GM06990 (cell line): ENCODE data around the gene ZNF862.

Experiments used
- DNase-seq: peaks from one replicate; pipeline ENCODE4 v3.0.0-alpha.2; 2011; ENCODE audit not compliant: insufficient read length; ENCODE audit errors: extremely low read depth
- H3K27me3 ChIP-seq: replicated peaks from 2 replicates; pipeline ENCODE4 v1.6.0; 2011; ENCODE audit warnings: low read length; ENCODE audit not compliant: control insufficient read depth, insufficient read depth
- H3K36me3 ChIP-seq: 2 replicates; pipeline ENCODE4 v1.5.1; 2011; ENCODE audit warnings: low read length; ENCODE audit not compliant: control insufficient read depth, insufficient read depth
- H3K4me3 ChIP-seq: replicated peaks from 2 replicates; pipeline ENCODE4 v1.5.1; 2011; ENCODE audit warnings: low read depth, mild to moderate bottlenecking, control low read depth, low read length
- TF ChIP-seq, protein P1 (sequence below): IDR thresholded peaks from 2 replicates; pipeline ENCODE4 v1.5.1; 2011; ENCODE audit warnings: low read length, control low read depth, mild to moderate bottlenecking, inconsistent platforms; ENCODE audit not compliant: insufficient read depth, poor library complexity, severe bottlenecking

The ZNF862 gene

DNA sequence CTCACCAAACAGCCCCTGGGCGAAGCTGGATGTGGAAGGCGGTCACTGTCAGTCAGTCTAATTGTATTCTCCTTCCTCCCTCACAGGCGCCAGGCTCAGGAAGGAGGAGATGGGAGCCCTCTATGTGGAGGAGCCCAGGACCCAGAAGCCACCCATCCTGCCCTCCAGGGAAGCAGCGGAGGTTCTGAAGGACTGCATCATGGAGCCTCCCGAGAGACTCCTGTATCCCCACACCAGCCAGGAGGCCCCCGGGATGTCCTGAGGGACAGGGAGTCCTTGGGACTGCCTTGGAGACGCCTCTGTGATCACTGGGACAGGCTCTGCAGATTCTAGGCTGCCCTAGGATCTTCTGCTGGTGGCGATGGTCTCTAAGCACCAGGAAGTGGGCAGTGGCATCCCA is 25.8 kb downstream of the ZNF862 start:
- H3K4me3 ChIP-seq: no peak overlapping the region
- no peaks in the 10 kb centered on the region for H3K27me3 ChIP-seq
- DNase-seq: no peak
- peaks cover 2% of the 10 kb centered on the region for H3K36me3 ChIP-seq
- TF ChIP-seq, protein P1, sequence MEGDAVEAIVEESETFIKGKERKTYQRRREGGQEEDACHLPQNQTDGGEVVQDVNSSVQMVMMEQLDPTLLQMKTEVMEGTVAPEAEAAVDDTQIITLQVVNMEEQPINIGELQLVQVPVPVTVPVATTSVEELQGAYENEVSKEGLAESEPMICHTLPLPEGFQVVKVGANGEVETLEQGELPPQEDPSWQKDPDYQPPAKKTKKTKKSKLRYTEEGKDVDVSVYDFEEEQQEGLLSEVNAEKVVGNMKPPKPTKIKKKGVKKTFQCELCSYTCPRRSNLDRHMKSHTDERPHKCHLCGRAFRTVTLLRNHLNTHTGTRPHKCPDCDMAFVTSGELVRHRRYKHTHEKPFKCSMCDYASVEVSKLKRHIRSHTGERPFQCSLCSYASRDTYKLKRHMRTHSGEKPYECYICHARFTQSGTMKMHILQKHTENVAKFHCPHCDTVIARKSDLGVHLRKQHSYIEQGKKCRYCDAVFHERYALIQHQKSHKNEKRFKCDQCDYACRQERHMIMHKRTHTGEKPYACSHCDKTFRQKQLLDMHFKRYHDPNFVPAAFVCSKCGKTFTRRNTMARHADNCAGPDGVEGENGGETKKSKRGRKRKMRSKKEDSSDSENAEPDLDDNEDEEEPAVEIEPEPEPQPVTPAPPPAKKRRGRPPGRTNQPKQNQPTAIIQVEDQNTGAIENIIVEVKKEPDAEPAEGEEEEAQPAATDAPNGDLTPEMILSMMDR: no peak

GRCh38 chr7:149864751-149865150 is 26.6 kb downstream of the ZNF862 start:
- Histone ChIP-seq H3K36me3 (peaks cover 2% of the 10 kb centered on the region), H3K4me3 (no peak overlapping the region), H3K27me3 (no peaks in the 10 kb centered on the region)
- DNase-seq: no peak
- TF ChIP-seq, protein P1: no peak

DNA sequence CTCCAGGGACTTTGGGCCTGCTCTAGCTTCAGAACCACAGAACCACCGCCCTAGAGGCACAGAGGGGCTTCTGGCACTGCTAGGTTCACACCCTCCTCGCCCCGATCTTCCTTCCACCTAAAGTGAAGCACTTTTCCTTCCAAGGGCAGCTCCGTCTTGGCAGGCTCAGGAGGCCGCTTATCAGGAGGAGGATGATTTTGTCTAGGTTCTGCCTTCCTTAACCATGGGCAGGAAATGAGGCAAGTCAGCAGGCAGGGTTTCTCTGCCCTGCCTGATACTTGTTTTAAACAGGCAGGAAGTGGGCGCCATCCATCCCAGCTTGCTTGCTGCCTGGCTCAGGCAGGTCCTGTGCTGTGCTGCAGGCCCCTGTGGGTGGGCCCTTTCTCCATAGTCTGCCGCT is 27.3 kb downstream of the ZNF862 start:
- no peak for DNase-seq
- H3K4me3 ChIP-seq: no peak overlapping the region
- H3K36me3 ChIP-seq: no peaks in the 10 kb centered on the region; the same call in none of the 2 replicates
- TF ChIP-seq, protein P1: no peak
- H3K27me3 ChIP-seq: no peaks in the 10 kb centered on the region

- TF ChIP-seq, protein P1: no peak
- DNase-seq: no peak
- Histone ChIP-seq H3K4me3 (no peak overlapping the region), H3K36me3 (no peaks in the 10 kb centered on the region; the same call in none of the 2 replicates), H3K27me3 (no peaks in the 10 kb centered on the region)
Measured at GRCh38 chr7:149866139-149866778, 28.1 kb downstream of the ZNF862 start.

GRCh38 chr7:149866779-149867447 is 28.7 kb downstream of the ZNF862 start:
- H3K27me3 ChIP-seq: no peaks in the 10 kb centered on the region
- no peak for DNase-seq
- no peak overlapping the region for H3K4me3 ChIP-seq
- TF ChIP-seq, protein P1: no peak
- H3K36me3 ChIP-seq: no peaks in the 10 kb centered on the region; the same call in none of the 2 replicates
